ENCODE results near the gene DCUN1D5. TPM values are rescaled to one million over a fixed set of nuclear protein-coding genes. Genes with fewer than 3 reads are reported as not detected.

DCUN1D5 gene
- total and polyA plus RNA-seq, 2 of the 8 experiments (the other 6 are each of a cell fraction or from before 2014, with no cell fraction given): 76.1 to 95.4 TPM

GRCh38 chr11:103110391-103110790, 18.4 kb upstream of the DCUN1D5 start:
- Histone ChIP-seq H4K8ac (ENCODE audit: extremely low read depth, insufficient read depth, low read length) (no peak overlapping the region), H3K9ac (replicated peaks in 1 of 4; ENCODE audit: extremely low read depth in 1 of 4, low read depth in 3 of 4, low read length in 3 of 4) (no peak overlapping the region), H2BK15ac (ENCODE audit: low read length) (no peak overlapping the region), H3K27me3 (replicated peaks in 1 of 4; ENCODE audit: control insufficient read depth in 3 of 4, extremely low read depth in 1 of 4, insufficient read depth in 3 of 4, low read length in 3 of 4) (no peaks in the 10 kb centered on the region), H2AFZ (ENCODE audit: low read length) (no peak overlapping the region), H3K4me2 (ENCODE audit: insufficient read depth in 1 of 2, low read depth in 2 of 2, low read length in 2 of 2) (peak overlapping the region; percentile 92 to 93; a peak in 3 of 4 replicates), H3K4me1 (replicated peaks in 1 of 4; ENCODE audit: control insufficient read depth in 3 of 4, insufficient read depth in 4 of 4, low read length in 3 of 4) (no peaks in the 10 kb centered on the region), H3K4me3 (ENCODE audit: extremely low read depth in 1 of 4, insufficient read depth in 2 of 4, low read depth in 3 of 4, low read length in 4 of 4) (peak overlapping the region; percentile 76 to 88 (median 84); a peak in 5 of 8 replicates), H4K91ac (replicated peaks; ENCODE audit: insufficient read length, low read length) (no peak overlapping the region), H4K20me1 (replicated peaks in 1 of 2; ENCODE audit: control insufficient read depth in 1 of 2, insufficient read depth in 2 of 2, low read length in 2 of 2) (no peaks in the 10 kb centered on the region), H3K4ac (replicated peaks; ENCODE audit: insufficient read length, low read depth, low read length) (no peak overlapping the region), H3K36me3 (ENCODE audit: control insufficient read depth in 2 of 4, insufficient read depth in 4 of 4, low read length in 3 of 4) (peaks cover 0 to 5% (median 2%) of the 10 kb centered on the region in 4 experiments; a peak in 3 of 8 replicates), H3K27ac (ENCODE audit: low read depth, low read length) (no peak overlapping the region), H2BK5ac (ENCODE audit: low read depth, low read length) (no peak overlapping the region), H3K9me3 (ENCODE audit: insufficient read depth in 2 of 2, low read depth in 1 of 2, low read length in 1 of 2) (no peaks in the 10 kb centered on the region), H3K23me2 (ENCODE audit: low read depth, low read length) (peaks cover 7% of the 10 kb centered on the region), H2AK5ac (ENCODE audit: low read depth, low read length) (no peak overlapping the region), H3K56ac (replicated peaks; ENCODE audit: insufficient read length, low read depth, low read length) (no peak overlapping the region), H3K79me2 (ENCODE audit: control insufficient read depth in 1 of 2, insufficient read depth in 2 of 2, low read length in 2 of 2) (no peaks in the 10 kb centered on the region; a peak in 1 of 4 replicates), H4K5ac (ENCODE audit: insufficient read length, low read depth, low read length) (no peak overlapping the region), H2BK20ac (ENCODE audit: low read length) (no peak overlapping the region), H3K23ac (ENCODE audit: insufficient read length) (no peak overlapping the region), H3K18ac (ENCODE audit: extremely low read depth, low read length) (no peak overlapping the region), H2BK120ac (replicated peaks; ENCODE audit: low read depth, low read length) (no peak overlapping the region), H2BK12ac (ENCODE audit: low read depth, low read length) (no peak overlapping the region), H3K79me1 (ENCODE audit: low read depth, low read length) (no peaks in the 10 kb centered on the region), H3K14ac (ENCODE audit: insufficient read length) (no peak overlapping the region)
- no peak for TF ChIP-seq SIN3A (conservative IDR thresholded peaks at IDR 0.05 in 1 of 2, IDR thresholded peaks at IDR 0.05 in 1 of 2; ENCODE audit: low read depth in 1 of 2, low read length in 2 of 2)
- no peak for TF ChIP-seq NANOG (IDR thresholded peaks at IDR 0.05; ENCODE audit: insufficient read depth, low read depth, low read length, poor library complexity, severe bottlenecking)
- ChIA-PET POLR2A (ENCODE audit: partially characterized antibody) (interaction anchor here (1.8 kb wide), 1 partner anchor 18 kb away, joined by 30 read pairs; the partner anchor contains the start of gene DCUN1D5), CTCF (ENCODE audit: partially characterized antibody) (interaction anchor here (0.7 to 1.7 kb wide), 2 partner anchors 13 to 841 kb away, joined by 3 to 6 read pairs; no protein-coding TSS in a partner anchor)
- DNase-seq (ENCODE audit: low read depth in 1 of 2, low spot score in 2 of 2) (no peak), FAIRE-seq (no peak)
